ENCODE data around the gene PNMA8B. TPM values are rescaled to one million over a fixed set of nuclear protein-coding genes. Genes with fewer than 3 reads are reported as not detected.

The PNMA8B gene
- total RNA-seq, 1 donor, result 0.72 TPM

DNA sequence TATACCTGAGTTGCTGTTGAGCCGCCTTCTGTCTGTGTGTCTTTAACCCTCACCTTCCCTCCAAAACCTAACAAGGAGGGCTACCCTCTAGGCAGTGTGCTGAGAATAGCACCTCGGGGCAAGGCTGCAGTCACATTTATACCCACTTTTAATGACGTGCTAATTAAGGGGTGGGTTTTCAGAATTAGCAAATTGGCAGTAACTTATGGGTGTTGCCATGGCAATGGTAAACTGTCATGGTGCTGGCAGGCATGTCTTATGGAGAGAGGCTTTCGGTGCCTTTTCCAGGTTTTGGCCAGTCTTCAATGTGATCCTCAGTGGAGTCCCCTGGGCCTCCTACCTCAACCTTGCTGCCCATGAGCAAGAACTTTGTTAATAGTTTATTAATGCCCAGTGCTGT lies 23.1 kb downstream of the PNMA8B start:
- DNase-seq (ENCODE audit: insufficient read length, low spot score, missing footprints), result no peak
- H3K27me3 ChIP-seq (ENCODE audit: insufficient read depth, low read length), result no peaks in the 10 kb centered on the region
- H3K27ac ChIP-seq (ENCODE audit: low read depth, low read length), result no peak overlapping the region
- no peak overlapping the region for H3K4me2 ChIP-seq (ENCODE audit: insufficient read depth, low read length)
- H2AFZ ChIP-seq (ENCODE audit: low read length), result no peak overlapping the region
- H3K4me3 ChIP-seq (ENCODE audit: insufficient read depth, low read length), result no peak overlapping the region
- no peaks in the 10 kb centered on the region for H3K9me3 ChIP-seq (ENCODE audit: low read depth, low read length)
- no peaks in the 10 kb centered on the region for H3K79me2 ChIP-seq (ENCODE audit: insufficient read depth, low read length)
- peaks cover 36% of the 10 kb centered on the region for H3K4me1 ChIP-seq (ENCODE audit: insufficient read depth, low read length)
- TF ChIP-seq, protein P1, sequence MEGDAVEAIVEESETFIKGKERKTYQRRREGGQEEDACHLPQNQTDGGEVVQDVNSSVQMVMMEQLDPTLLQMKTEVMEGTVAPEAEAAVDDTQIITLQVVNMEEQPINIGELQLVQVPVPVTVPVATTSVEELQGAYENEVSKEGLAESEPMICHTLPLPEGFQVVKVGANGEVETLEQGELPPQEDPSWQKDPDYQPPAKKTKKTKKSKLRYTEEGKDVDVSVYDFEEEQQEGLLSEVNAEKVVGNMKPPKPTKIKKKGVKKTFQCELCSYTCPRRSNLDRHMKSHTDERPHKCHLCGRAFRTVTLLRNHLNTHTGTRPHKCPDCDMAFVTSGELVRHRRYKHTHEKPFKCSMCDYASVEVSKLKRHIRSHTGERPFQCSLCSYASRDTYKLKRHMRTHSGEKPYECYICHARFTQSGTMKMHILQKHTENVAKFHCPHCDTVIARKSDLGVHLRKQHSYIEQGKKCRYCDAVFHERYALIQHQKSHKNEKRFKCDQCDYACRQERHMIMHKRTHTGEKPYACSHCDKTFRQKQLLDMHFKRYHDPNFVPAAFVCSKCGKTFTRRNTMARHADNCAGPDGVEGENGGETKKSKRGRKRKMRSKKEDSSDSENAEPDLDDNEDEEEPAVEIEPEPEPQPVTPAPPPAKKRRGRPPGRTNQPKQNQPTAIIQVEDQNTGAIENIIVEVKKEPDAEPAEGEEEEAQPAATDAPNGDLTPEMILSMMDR (IDR thresholded peaks at IDR 0.05; ENCODE audit: extremely low read depth, low read depth, low read length), result no peak
- no peaks in the 10 kb centered on the region for H4K20me1 ChIP-seq (ENCODE audit: insufficient read depth, low read length)
- no peaks in the 10 kb centered on the region for H3K36me3 ChIP-seq (ENCODE audit: insufficient read depth, low read length)

DNA sequence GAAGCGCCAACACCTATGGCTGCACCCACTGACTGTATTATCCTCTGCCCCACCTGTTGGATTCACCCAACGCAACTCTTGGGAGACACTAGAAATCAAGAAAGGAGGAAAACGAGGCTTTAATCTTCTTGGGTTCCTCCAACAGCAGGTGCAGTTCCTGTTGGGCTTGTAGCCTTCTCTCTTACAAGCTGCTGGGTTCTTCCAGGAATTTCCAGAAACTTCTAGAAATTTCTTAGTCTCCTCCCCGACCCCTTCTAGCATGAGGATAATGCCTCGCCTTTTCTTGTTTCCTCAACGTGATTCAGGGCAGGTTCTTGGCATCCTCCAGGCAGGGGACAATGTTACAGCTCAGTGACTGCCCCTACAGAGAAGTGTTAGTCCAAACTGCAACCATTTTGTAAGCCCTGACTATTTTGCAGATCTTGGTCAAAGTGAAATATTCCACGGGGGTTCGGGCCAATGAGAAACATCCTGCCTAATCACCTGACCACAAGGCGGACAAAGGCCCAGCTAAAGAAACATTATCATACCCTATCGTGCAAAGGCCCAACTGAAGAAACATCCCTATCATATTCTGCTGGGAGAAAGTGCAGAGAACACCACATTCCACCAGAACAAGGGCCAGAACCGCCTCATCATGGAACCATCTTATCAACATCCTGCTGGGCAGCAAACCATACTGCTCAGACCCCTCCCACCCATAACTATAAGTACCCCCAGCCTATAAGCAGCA lies 23.7 kb downstream of the PNMA8B start:
- H3K4me2 ChIP-seq (ENCODE audit: insufficient read depth, low read length), result peak overlapping the region; percentile 80
- H3K9me3 ChIP-seq (ENCODE audit: low read depth, low read length), result no peaks in the 10 kb centered on the region
- no peaks in the 10 kb centered on the region for H3K36me3 ChIP-seq (ENCODE audit: insufficient read depth, low read length)
- TF ChIP-seq, protein P1 (IDR thresholded peaks at IDR 0.05; ENCODE audit: extremely low read depth, low read depth, low read length), result no peak
- H3K27ac ChIP-seq (ENCODE audit: low read depth, low read length), result no peak overlapping the region
- peak overlapping the region; percentile 65 for H3K4me3 ChIP-seq (ENCODE audit: insufficient read depth, low read length)
- H3K27me3 ChIP-seq (ENCODE audit: insufficient read depth, low read length), result no peaks in the 10 kb centered on the region
- peaks cover 40% of the 10 kb centered on the region for H3K4me1 ChIP-seq (ENCODE audit: insufficient read depth, low read length)
- peak; percentile 73 for DNase-seq (ENCODE audit: insufficient read length, low spot score, missing footprints)
- peak overlapping the region; percentile 88 for H2AFZ ChIP-seq (ENCODE audit: low read length)
- H3K79me2 ChIP-seq (ENCODE audit: insufficient read depth, low read length), result no peaks in the 10 kb centered on the region
- no peaks in the 10 kb centered on the region for H4K20me1 ChIP-seq (ENCODE audit: insufficient read depth, low read length)

DNA sequence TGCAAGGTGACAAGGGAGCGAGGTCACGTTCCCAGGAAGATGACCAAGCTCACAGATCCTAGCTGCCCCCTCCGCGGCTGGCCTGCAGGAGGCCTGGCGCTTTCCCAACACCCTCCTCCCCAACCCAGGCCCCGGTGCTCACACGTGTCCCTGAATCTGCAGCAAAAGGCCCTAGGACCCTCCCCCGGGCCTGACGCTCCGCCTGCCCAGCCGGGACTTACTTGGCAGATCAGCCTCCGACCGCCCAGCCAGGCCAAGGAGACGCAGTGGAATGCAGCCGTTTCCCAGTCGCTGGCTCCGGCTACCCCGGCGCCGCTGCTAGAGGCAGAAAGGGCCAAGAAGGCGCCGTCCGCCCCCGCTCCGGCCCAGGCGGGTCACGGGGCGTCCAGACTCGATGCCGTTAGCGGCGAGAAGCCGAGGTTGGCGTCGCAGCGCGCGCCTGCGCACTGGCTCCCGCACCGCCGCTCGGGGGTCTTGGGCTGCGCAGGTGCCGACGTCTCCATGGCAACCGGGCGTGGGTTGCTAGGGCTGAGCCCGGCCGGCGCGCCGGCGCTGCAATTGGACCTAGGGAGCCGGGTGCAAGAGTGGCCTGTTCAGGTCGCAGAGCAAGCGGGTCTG lies 24.4 kb downstream of the PNMA8B start, which contains the start of gene PNMA8A:
PNMA8A (minus strand) TSS at position 448 of the 618 bp plus-strand sequence. CDS start 528 bp downstream, outside the sequence.
- Histone ChIP-seq H3K27ac (ENCODE audit: low read depth, low read length) (no peak within 1 kb of the TSS), H3K36me3 (ENCODE audit: insufficient read depth, low read length) (no peaks in the 10 kb centered on the region), H2AFZ (ENCODE audit: low read length) (peak within 1 kb of the TSS; percentile 88), H3K27me3 (ENCODE audit: insufficient read depth, low read length) (no peaks in the 10 kb centered on the region), H3K4me2 (ENCODE audit: insufficient read depth, low read length) (peak within 1 kb of the TSS; percentile 80), H3K9me3 (ENCODE audit: low read depth, low read length) (no peaks in the 10 kb centered on the region), H3K4me3 (ENCODE audit: insufficient read depth, low read length) (peak within 1 kb of the TSS; percentile 65), H4K20me1 (ENCODE audit: insufficient read depth, low read length) (no peaks in the 10 kb centered on the region), H3K79me2 (ENCODE audit: insufficient read depth, low read length) (no peaks in the 10 kb centered on the region), H3K4me1 (ENCODE audit: insufficient read depth, low read length) (peaks cover 41% of the 10 kb centered on the region)
- peak; percentile 94 for DNase-seq (ENCODE audit: insufficient read length, low spot score, missing footprints)
- TF ChIP-seq, protein P1 (IDR thresholded peaks at IDR 0.05; ENCODE audit: extremely low read depth, low read depth, low read length), result peak; percentile 19

DNA sequence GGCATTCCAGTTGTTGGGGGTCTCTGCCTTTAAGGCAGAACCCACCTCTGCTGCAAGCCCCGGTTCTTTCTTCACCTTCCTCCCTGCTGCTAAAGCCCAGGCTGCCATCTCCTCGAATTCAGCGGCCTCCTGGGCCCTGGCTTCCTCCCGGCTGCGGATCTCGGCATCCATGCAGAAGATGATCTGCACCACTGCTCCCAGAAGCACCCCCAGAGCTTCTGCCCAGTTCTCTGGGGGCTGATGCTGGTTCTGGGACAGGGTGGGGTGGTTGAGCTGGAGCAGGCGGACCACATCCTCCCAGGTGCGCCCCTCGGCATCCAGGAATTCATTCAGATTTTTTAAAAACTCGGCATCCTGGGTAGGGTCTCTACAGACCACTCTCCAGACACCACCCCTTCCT lies 25.3 kb downstream of the PNMA8B start:
- H3K27me3 ChIP-seq (ENCODE audit: insufficient read depth, low read length), result no peaks in the 10 kb centered on the region
- H4K20me1 ChIP-seq (ENCODE audit: insufficient read depth, low read length), result no peaks in the 10 kb centered on the region
- no peak overlapping the region for H3K27ac ChIP-seq (ENCODE audit: low read depth, low read length)
- H3K4me3 ChIP-seq (ENCODE audit: insufficient read depth, low read length), result no peak overlapping the region
- H3K9me3 ChIP-seq (ENCODE audit: low read depth, low read length), result no peaks in the 10 kb centered on the region
- TF ChIP-seq, protein P1 (IDR thresholded peaks at IDR 0.05; ENCODE audit: extremely low read depth, low read depth, low read length), result no peak
- peak; percentile 44 for DNase-seq (ENCODE audit: insufficient read length, low spot score, missing footprints)
- H3K4me1 ChIP-seq (ENCODE audit: insufficient read depth, low read length), result peaks cover 35% of the 10 kb centered on the region
- H2AFZ ChIP-seq (ENCODE audit: low read length), result no peak overlapping the region
- no peak overlapping the region for H3K4me2 ChIP-seq (ENCODE audit: insufficient read depth, low read length)
- H3K79me2 ChIP-seq (ENCODE audit: insufficient read depth, low read length), result no peaks in the 10 kb centered on the region
- H3K36me3 ChIP-seq (ENCODE audit: insufficient read depth, low read length), result no peaks in the 10 kb centered on the region
